NCI-H2227 treated with DMSO at 0.1 percent for 48 hours (cell line): ENCODE measurements around the gene CUX1.
"Not testable (repeated sequence)": the region's sequence is repeated elsewhere in the genome, so short reads cannot be mapped to it uniquely, and the experiment has no call there.

Source experiments
- DNase-seq: peaks from one replicate; lab custom pipeline; 2025; lab: John Stamatoyannopoulos, UW

The CUX1 gene

DNA sequence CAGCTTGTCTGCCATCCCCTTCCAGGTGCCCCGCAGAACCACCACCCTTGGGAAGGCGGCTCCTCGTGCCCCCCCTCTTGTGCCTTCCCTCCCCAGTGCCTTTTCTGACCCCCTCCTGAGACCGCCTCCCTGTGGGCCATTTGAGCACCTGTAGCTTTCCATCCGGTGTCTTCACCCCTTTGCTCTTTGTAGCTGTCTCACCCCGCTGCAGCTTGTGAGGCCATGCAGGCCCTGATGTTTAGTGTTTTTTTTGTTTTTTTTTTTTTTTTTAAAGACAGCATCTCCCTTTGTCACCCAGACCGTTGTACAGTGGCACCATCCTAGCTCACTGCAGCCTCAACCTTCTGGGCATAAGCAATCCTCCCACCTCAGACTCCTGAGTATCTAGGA, 52.5 kb downstream of the CUX1 start:
- DNase-seq: no peak

DNA sequence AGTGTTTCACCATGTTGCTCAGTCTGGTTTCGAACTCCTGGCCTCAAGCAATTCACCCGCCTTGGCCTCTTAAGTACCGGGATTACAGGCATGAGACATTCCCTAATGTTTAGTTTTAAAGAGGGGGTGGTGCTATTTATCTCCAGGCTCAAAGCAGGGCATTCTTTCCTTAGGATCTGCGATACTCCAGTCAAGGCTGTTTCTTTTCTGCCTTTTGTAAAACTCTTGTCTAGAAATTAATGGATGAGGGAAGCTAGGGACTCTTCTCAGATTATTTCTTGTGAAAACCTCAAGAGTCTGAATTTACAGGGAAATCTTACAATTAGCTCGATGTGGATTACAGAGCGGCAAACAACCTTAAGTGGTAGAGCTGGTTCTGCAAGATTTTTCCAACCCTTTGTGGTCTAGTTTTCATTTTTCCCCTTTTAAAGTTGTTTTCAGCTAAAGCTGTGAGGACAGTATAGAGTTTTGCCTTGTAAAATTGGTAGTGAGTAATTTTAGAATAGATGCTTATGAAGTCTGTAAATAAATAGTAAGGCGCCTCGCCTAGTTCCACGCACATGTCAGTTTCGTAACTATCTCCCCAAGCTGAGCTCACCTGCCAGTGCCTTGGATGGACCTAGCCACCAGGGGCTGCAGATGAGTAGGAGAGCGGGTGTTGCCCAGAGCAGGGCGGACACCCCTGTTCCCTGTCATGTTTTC, 53.1 kb downstream of the CUX1 start:
- no peak for DNase-seq

DNA sequence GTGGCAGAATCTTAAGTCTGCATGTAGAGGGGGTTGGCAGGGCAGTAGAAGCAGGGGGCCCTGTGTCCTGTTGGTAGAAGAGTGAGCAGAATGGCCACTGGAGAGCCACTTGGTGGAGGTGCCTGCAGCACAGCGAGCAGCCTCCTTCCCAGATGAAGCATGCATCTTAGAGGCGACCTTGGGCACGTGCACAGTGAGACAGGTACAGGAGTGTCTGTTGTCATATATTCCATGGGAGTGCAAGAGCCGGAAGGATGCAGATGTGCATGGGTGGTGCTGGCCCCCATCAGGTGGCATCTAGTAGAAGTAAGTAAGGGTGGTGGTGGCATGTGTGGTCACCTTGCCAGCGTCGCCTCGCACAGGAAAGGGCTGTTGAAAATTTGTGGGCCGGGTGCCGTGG, 53.9 kb downstream of the CUX1 start:
- DNase-seq: no peak

DNA sequence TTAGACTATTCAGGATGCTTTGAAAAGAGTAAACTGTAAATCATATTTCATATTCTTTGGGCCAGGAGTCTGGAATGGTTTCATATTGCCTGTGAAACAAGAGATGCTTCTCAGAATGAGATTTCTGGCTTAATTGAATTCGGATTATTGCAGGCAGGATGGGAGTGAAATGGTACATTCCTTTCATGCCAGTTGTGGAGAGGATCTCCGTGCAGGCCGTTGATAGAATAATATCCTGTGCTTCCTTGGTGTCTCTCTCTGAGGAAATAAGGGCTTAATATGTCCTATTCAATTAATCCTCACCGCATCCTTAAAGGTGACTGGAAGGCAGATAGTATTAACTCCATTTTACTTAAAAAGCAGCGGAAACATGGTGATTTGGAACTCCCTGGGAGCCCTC, 56.6 kb downstream of the CUX1 start:
- DNase-seq: no peak

DNA sequence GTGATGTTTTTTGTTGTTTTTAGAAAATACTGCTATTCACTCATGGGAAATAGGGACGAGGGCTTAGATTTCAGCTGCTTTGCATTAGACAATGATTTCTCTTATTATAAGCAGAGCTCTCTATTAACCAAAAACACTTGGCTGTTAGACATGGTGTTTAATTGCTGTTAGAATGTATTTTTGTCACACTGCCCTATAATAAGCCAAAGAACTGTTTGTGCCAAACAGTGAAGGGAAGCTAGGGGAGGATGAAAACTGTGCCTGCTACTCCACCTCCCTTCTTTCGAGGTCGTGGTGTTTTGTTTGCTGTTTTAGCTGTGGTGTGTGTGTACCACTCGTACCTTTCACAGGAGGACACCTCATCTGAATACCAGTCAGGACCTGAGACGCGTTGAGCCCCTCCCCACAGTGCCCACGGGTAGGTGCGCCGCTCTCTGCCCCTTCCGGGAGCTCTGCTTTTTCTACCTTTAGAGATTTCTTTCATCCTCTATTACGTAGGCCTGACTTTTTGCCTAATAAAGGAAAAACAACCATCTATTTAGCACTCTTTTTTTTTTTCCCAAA, 57.9 kb downstream of the CUX1 start:
- no peak for DNase-seq

DNA sequence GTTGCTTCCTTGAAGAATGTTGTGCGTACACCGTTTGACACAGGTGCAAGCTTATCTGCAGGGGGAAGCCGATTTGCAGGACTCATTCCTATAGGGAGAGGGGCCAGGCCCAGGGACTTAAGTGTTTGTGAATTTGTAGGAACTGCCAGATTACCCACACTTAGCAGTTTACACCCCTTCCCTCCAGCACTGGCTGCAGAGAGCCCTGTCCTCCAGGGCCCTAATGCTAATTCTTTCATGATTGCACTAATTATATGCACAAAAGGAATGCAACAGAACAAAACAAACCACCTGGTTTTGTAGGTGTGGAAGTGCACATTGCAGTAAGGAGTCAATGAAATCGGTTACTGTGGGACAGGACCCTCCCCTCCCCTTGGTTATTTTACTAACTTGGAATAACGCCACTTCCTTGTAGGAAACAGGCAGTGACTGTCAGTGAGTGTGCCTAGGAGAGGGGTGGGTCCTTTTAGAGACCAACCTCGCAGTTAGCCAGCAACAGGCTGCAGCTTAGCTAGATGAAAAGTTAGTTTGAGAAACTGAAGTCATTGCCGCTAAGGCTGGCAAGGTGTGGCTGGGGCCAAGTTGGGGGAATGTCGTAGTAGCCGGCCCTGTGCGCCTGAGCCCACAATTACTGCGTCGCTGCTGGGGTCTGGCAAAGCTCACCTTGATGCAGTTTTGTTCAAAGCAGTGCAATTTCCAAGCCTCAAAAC, 60.6 kb downstream of the CUX1 start:
- DNase-seq: no peak

DNA sequence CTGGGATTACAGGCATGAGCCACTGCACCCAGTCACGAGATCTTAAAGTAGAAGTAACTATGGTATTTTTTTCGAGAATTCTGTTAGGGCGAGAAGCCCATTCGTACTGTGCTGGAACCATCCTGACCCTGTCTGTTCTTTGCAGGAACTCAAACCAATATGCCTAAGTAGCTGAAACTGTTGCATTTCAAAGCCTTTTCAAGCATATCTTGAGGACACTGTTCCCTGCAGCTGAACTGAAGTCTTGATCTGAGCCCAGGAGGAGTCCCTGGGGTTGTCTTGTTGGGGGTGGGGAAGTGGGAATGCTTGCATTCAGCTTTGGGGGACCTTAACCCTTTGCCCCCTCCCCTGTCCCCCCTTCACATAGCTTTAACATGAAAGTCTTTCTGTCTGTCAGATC, 61.5 kb downstream of the CUX1 start:
- DNase-seq: no peak

DNA sequence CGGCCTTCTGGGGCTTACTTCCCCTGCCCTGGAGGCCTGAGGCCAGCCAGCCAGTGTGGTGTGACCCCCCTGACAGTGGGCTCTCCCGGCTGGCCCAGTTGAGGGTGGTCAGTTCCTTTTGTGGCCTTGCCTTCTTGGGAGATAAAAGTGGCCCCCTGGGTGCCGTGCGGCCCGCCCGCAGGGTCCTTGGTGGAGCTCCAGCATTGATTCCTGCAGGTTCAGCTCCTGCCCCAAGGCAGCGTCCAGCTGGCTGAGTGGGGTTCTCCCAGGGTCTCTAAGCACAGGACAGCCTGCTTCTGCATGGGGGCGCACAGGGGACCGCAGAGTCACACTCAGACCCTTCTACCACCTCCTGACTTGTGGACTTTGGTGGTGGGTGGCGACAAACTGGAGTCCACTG, 62.1 kb downstream of the CUX1 start:
- DNase-seq: no peak

DNA sequence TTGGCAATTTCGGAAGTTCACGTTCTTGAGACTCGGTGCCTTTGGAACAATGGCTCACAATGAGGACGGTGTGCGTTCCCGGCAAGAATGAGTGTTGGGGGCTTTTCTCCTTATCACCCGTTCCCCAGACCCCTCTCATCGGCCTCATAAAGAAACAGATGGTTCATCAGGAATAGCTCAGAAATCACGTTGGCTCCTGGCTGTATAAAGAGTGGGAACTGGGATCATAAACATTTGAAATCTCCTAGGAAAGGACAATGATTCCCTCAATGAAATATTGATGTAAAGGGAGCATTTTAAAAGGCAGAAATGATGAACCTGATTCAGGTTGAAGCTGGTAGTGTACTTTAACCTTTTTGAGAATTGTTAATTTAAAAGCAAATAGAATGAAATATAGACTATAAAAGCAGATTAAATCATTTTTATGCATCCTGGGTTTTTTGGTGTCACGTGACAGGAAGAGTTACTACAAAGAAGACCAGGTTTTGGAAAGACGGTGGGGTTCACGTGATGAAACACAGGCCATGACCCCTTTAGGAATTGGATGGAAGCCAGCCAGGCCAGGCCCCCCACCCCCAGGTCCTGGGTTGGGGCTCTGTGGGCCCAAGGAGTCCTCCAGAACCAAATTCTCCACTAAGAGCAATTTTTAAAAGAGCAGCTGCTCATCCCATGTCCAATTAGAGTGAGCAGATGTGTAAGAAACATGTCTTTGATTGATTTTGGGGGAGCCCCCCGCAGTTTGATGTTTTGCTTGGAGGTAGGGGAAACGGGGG, 63.0 kb downstream of the CUX1 start:
- DNase-seq: no peak

DNA sequence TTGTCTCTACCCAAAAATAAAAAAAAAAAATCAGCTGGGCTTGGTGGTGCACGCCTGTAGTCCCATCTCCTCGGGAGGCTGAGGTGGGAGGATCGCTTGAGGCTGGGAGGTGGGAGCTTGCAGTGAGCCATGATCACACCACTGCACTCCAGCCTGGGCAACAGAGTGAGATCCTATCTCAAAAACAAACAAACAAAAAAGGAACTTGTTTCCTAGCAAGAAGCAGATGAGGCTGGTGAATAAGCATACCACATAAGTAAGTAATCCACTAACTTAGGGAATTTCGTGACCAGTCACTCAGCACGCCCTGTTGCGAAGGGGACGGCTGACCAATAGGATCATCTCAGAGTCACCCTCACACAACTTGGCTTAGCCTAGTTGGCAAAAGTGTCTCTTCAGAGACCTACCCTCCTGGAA, 64.6 kb downstream of the CUX1 start:
- no peak for DNase-seq

DNA sequence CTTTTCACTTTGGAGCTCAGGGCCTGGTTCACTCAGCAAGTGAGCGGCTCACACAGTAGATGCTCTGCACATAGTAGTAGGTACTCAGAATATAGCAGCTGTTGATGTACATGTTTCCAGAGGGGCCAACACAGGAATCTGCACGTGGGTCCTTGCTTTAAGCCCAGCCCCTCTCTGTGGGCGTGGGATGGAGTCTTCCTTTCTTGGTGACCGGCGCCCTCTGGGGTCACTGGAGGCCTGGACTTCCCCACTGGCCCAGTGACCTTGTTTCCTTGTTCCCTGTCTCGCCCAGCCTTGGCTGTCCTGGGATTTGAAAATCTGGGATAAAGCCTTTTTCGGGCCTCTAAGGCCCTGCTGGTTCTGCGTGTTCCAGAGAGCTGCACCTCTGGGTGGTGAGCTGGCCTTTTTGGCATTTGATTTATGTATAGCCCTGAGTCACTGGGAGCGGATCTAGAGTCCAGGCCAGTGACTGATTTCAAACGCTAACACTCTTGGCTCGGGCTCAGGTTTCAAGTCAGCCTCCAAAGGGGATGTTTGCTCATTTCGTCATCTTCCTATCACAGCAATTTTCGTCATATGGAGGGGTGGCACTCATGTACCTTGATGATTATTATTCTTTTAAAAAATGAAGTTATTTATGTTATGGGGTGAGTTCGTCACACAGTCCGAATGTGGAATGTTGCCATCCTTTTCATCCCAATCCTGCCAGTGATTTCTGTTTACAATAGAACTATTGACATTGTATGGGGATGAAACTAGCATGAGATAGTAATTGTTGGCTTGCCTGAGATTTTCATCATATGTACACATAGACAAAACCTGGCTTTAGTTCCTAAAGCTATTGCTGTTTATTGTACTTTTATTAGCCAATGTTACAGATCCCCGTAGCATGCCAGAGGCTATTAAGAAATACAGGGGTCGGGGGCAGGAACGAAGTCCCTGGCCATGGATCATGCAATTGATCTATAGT, 65.5 kb downstream of the CUX1 start:
- DNase-seq: no peak

DNA sequence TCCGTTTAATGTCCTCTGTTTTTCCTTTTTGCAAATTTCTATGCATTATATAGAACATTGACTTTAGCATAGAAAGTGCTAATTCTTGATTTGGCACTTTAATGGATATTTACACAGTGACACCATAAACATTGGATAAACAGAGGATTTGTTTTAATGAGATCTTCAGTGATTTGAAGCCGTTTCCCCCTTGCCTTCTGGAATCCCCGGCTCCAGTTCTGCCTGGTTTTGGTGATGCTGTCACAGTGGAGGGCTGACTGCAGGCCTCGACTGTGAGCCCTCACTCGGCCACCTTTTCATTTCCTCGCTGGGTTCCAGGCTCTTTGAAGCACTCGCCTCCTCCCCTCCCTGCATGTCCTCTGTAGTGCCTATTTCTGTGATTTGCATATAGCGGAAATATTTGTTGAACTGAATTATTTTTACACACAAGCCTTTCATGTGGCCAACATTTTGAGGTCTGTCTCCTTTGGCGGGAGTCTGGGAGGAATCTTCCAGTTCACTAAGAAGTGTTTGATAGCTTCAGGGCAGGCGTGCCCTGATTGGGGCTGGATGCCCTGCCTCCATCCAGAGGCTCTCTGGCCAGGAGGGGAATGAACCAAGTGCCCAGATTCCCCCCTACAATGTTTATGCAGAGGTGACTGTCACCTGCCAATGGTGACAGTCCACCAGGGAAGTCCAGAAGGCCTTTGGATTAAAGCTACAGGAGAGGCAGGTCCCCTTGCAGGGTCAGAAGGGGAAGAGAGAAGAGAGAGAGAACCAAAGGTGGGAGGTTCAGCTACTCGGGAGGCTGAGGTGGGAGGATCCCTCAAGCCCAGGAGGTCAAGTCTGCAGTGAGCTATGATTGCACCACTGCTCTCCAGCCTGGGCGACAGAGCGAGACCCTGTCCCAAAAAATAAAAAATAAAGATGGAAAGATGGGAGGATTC, 67.5 kb downstream of the CUX1 start:
- DNase-seq: no peak

DNA sequence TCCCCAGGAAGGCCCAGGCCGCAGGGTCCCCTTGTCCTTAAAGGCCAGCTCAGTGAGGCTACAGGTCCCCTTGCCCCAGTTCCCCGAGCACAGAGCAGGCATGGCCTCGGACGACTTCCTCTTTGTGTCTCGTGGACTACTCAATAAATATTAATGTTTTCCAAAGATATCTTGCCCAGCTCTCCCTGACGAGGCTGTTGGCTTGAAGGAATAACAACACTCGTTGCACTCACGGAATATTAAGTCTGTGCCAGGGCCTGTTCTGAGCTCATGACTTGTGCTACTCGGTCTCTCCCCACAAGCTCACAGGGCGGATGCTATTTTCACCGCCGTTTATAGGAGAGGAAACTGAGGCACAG, 68.2 kb downstream of the CUX1 start:
- no peak for DNase-seq

DNA sequence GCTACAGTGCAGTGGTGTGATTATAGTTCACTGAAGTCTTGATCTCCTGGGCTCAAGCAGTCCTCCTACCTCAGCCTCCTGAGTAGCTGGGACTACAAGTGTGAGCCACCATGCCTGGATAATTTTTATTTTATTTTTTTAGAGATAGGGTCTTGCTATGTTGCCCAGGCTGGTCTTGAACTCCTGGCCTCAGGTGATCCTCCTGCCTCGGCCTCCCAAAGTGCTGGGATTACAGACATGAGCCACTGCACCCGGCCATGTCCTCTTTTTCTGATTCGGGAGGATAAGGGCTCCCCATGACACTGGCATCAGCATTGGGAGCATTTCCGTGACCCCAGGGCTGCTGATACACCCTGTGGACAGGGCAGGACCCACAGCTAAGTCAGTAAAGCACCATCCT, 69.9 kb downstream of the CUX1 start:
- DNase-seq: not testable (repeated sequence)

DNA sequence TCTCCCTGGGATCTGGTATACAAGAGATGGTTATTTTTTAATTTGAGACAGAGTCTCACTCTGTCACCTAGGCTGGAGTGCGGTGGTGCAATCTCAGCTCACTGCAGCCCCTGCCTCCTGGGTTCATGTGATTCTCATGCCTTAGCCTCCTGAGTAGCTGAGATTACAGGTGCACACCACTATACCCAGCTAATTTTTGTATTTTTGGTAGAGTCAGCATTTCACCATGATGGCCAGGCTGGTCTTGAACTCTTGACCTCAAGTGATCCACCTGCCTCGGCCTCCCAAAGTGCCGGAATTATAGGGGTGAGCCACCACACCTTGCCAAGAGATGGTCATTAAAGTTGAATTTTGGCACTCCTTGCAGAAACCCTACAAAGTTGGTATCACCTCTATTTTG, 71.1 kb downstream of the CUX1 start:
- DNase-seq: not testable (repeated sequence)

DNA sequence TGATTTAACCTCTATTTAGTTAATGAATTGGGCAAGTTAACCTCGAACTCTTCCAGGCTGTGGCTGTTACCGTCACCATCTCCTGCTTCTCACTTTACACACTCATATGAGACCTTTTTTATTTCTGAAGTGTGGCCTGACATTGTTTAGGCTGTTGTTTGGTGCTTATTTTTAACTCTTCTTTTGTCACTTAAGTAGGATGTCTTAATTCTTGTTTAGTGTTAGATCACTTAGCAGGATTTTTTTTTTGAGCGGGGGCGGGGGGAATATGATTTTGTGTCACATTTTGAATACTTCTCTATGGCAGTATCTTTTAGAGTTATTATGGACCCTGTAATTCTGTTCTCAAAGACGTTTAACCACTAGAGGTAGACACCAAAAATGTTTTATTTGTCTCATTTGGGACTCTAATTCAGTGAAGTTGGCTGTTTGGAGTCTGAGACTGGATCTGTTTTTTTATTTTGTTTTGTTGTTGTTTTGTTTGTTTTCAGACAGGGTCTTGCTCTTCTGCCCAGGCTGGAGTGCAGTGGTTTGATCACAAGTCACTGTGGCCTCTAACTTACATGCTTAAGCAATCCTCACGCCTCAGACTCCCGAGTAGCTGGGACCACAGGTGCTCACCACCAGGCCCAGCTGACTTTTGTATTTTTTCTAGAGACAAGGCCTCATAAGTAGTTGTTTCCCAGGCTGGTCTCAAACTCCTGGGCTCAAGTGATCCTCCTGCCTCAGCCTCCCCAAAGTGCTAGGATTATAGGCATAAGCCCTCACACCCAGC, 73.5 kb downstream of the CUX1 start:
- no peak for DNase-seq

DNA sequence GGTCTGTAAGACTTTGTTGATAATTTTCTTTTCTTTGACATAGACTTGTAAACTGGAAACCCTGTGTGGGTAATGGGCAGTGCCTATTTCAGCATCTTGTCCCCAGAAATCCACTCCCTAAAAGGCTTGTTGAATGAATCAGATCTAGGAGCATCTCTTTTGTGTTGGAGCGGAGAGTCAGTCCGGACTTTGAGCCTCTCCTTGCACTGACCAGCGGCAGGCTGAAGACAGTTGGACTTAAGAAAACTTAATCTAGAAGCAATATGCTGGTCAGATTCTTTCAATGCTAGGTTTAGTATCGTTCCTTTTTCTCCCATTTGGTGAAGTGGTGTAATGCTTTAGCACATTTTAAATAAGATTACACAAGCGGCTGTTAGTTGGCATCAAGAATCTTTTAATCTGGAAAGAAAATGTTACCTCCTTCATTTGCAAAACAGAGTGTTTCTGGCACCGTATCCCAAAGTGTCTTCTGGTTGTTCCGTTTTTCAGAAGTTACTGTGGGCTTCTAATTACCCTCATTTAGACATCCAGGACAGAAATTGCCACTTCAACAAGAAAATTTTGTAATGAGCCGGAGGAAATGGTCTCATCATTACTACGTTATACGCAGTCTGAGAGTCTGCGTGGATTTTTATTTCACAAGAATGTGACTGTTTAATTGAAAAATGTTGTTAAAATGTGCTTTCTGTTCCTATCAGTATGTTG, 74.7 kb downstream of the CUX1 start:
- no peak for DNase-seq

DNA sequence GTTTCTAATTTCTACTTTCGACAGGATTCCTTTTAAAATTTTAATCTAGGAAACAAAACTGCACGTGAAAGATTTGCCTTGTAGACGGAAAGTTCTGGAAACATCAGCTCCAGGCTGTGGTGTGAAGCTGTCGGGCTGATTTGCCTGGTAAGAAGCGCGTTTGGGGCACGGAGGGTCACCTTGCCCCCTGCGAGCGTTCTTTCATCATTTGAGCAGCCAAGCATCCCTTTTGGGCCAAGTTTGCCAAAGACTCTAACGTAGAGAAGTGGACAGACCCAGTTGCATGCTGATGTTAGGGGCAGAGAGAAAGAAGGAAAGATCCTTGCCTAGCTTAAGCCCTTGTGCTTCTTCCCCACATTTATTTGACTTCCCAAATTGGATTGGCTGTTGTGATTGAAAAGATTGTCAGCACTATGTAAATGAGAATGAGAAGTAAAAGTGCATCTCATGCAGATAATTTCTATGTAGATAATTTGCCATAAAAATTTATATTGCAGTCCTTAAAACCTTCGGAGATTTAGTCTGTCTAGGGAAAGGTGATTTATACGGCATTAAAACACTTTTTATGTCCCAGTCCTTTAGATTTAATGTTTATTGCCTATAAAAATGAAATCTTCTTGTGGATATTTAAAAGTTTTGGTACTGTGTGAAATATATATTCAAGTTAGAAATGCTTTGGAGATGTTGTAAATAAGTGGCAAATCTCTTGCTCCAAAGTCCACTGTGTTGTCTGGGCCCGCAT, 76.1 kb downstream of the CUX1 start:
- no peak for DNase-seq
